Measurements from ENCODE around the gene LHX3.

The LHX3 gene

DNA sequence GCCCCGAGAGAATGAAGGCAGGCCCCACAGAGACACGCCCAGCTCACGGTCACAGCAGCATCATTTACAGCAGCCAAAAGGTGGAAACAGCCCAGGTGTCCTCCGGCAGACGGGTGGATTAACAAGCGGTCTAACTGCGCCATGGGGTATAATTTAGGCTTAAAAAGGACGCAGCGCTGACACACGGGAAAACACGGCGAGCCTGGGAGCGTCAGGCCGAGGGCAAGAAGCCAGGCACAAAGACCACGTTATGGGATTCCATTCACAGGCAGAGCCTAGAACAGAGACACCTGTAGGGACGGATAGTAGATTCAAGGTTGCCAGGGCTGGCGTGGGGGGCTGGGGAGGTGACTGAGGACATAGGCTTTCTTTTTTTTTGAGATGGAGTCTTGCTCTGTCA is 49.4 kb downstream of the LHX3 start:
- Histone ChIP-seq H3K4me1 (no peaks in the 10 kb centered on the region), H3K27ac (no peak overlapping the region), H3K9ac (no peak overlapping the region), H3K4me2 (ENCODE audit: low read length) (no peak overlapping the region), H3K4me3 (ENCODE audit: low read depth, low read length) (no peak overlapping the region), H3K36me3 (ENCODE audit: control insufficient read depth, insufficient read depth, low read length) (no peaks in the 10 kb centered on the region), H3K79me2 (no peaks in the 10 kb centered on the region), H3K27me3 (ENCODE audit: control insufficient read depth, insufficient read depth, low read length) (no peaks in the 10 kb centered on the region), H3K9me3 (ENCODE audit: control insufficient read depth, low read length) (no peaks in the 10 kb centered on the region), H2AFZ (no peak overlapping the region)
- TF ChIP-seq CTCF (IDR thresholded peaks at IDR 0.05), result no peak

DNA sequence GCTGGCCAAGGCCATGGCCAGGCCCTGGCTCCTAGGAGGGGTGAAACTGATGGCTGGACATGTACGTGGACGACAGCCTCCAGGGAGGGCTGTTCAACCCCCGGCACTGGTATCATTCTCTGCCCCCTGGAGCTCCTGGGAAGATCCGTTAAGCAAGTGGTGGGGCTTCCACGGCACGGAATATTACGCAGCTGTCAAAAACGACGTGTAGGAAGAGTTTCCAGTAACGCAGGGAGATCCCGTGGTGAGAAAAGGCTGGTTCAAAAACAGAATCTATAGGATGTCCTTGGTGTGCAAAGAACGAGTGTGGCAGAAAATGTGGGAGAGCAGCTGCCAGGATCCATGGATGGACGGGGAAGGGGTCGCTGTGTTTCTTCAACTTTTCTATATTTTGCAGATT is 50.0 kb downstream of the LHX3 start:
- H3K9me3 ChIP-seq (ENCODE audit: control insufficient read depth, low read length), result no peaks in the 10 kb centered on the region
- no peaks in the 10 kb centered on the region for H3K4me1 ChIP-seq
- H3K4me2 ChIP-seq (ENCODE audit: low read length), result no peak overlapping the region
- H3K79me2 ChIP-seq, result no peaks in the 10 kb centered on the region
- no peaks in the 10 kb centered on the region for H3K27me3 ChIP-seq (ENCODE audit: control insufficient read depth, insufficient read depth, low read length)
- H2AFZ ChIP-seq, result no peak overlapping the region
- TF ChIP-seq CTCF (IDR thresholded peaks at IDR 0.05), result no peak
- no peak overlapping the region for H3K4me3 ChIP-seq (ENCODE audit: low read depth, low read length)
- H3K36me3 ChIP-seq (ENCODE audit: control insufficient read depth, insufficient read depth, low read length), result no peaks in the 10 kb centered on the region
- H3K27ac ChIP-seq, result no peak overlapping the region
- no peak overlapping the region for H3K9ac ChIP-seq

DNA sequence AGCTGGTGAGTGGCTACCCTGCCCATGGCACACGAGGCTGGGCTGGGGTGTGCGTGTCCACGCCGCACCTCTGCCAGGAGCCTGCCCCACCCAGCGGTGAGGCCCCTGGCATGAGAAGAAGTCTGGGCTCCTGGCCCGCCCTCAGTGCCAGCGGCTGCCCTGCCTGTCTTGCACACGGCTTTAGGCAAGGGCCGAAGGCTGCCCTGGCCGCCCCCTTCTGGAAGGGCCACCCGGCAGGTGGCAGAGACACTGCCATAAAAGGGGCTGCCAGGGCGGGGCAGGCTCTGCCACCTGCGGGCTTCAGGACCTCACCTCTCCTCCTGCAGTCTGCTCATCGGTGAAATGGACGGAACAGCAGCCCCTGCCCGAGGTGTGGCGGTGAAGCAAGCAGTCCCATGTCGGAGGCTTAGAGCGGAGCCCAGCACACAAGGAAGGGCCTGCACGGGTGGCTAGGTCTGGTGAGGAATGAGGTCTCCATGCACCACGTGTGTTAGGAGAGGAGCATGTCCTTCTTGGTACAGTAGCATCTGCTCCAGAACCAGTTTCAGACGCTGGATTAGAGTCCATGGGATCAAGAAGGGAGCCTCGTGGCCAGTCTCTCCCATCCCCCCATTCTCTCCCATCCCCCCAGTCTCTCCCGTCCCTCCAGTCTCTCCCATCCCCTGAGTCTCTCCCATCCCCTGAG is 51.4 kb downstream of the LHX3 start:
- no peaks in the 10 kb centered on the region for H3K9me3 ChIP-seq (ENCODE audit: control insufficient read depth, low read length)
- no peak overlapping the region for H3K4me2 ChIP-seq (ENCODE audit: low read length)
- H3K9ac ChIP-seq, result no peak overlapping the region
- no peaks in the 10 kb centered on the region for H3K27me3 ChIP-seq (ENCODE audit: control insufficient read depth, insufficient read depth, low read length)
- H2AFZ ChIP-seq, result no peak overlapping the region
- no peaks in the 10 kb centered on the region for H3K4me1 ChIP-seq
- no peak for TF ChIP-seq CTCF (IDR thresholded peaks at IDR 0.05)
- H3K27ac ChIP-seq, result no peak overlapping the region
- no peak overlapping the region for H3K4me3 ChIP-seq (ENCODE audit: low read depth, low read length)
- H3K79me2 ChIP-seq, result no peaks in the 10 kb centered on the region
- no peaks in the 10 kb centered on the region for H3K36me3 ChIP-seq (ENCODE audit: control insufficient read depth, insufficient read depth, low read length)

DNA sequence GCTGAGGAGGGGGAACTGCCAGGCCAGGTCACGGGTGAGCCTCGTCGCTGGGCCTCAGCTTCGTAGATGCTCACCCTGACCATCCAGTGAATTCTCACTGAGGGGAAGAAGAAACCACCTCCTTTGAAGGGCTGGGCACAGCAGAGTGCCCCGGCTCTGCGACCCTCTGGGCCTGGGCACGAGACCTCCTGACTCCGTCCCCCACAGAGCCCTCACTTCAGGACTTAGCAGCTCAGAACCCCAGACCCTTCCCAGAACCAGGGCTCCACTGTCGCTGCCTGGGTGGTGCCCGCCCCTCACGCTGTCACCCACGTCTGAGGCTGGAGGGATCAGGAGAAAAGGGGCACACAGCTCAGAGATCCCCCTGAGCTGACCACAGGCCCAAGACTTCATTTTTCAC is 52.0 kb downstream of the LHX3 start:
- no peak for TF ChIP-seq CTCF (IDR thresholded peaks at IDR 0.05)
- no peak overlapping the region for H3K9ac ChIP-seq
- H3K4me1 ChIP-seq, result no peaks in the 10 kb centered on the region
- no peak overlapping the region for H3K4me3 ChIP-seq (ENCODE audit: low read depth, low read length)
- no peak overlapping the region for H2AFZ ChIP-seq
- no peaks in the 10 kb centered on the region for H3K36me3 ChIP-seq (ENCODE audit: control insufficient read depth, insufficient read depth, low read length)
- H3K27ac ChIP-seq, result no peak overlapping the region
- H3K79me2 ChIP-seq, result no peaks in the 10 kb centered on the region
- no peak overlapping the region for H3K4me2 ChIP-seq (ENCODE audit: low read length)
- no peaks in the 10 kb centered on the region for H3K27me3 ChIP-seq (ENCODE audit: control insufficient read depth, insufficient read depth, low read length)
- H3K9me3 ChIP-seq (ENCODE audit: control insufficient read depth, low read length), result no peaks in the 10 kb centered on the region

- H3K27me3 ChIP-seq (ENCODE audit: control insufficient read depth, insufficient read depth, low read length), result no peaks in the 10 kb centered on the region
- no peaks in the 10 kb centered on the region for H3K36me3 ChIP-seq (ENCODE audit: control insufficient read depth, insufficient read depth, low read length)
- H3K27ac ChIP-seq, result no peak overlapping the region
- H3K9ac ChIP-seq, result no peak overlapping the region
- H3K4me3 ChIP-seq (ENCODE audit: low read depth, low read length), result no peak overlapping the region
- no peaks in the 10 kb centered on the region for H3K9me3 ChIP-seq (ENCODE audit: control insufficient read depth, low read length)
- no peaks in the 10 kb centered on the region for H3K79me2 ChIP-seq
- TF ChIP-seq CTCF (IDR thresholded peaks at IDR 0.05), result no peak
- no peak overlapping the region for H3K4me2 ChIP-seq (ENCODE audit: low read length)
- H2AFZ ChIP-seq, result no peak overlapping the region
- H3K4me1 ChIP-seq, result no peaks in the 10 kb centered on the region
These were observed 52.4 kb downstream of the LHX3 start for GRCh38 chr9:136152543-136152866.
